HCEC 1CT (cell line): ENCODE measurements around the gene APEX2.
A peak's percentile ranks its signal among the peaks of the same experiment; 100 is the strongest.
"Not testable (repeated sequence)": the region's sequence is repeated elsewhere in the genome, so short reads cannot be mapped to it uniquely, and the experiment has no call there.

Source experiments
- DNase-seq: peaks from one replicate; pipeline ENCODE4 v3.0.0-alpha.2; 2017

The APEX2 gene

GRCh38 chrX:54999717-55000598, at the start of gene APEX2:
Gene APEX2 (plus strand): TSS chrX:55000363. CDS start chrX:55000423, 60 bp downstream.
- DNase-seq: peak; percentile 88

GRCh38 chrX:54950730-54951375, 49.3 kb upstream of the APEX2 start:
- DNase-seq: no peak

- DNase-seq: no peak
These were observed 38.4 kb upstream of the APEX2 start for GRCh38 chrX:54961750-54962149.

GRCh38 chrX:54964766-54965497, 35.2 kb upstream of the APEX2 start:
- no peak for DNase-seq

GRCh38 chrX:54977387-54977786, 22.8 kb upstream of the APEX2 start:
- no peak for DNase-seq

GRCh38 chrX:54978448-54978847, 21.7 kb upstream of the APEX2 start:
- DNase-seq: peak; percentile 4

- no peak for DNase-seq
These were observed 20.7 kb upstream of the APEX2 start for GRCh38 chrX:54979432-54979831.

GRCh38 chrX:54980334-54980733, 19.8 kb upstream of the APEX2 start:
- no peak for DNase-seq

- DNase-seq: not testable (repeated sequence)
These were observed 16.9 kb upstream of the APEX2 start for GRCh38 chrX:54983306-54983705.

- no peak for DNase-seq
These were observed 8.5 kb upstream of the APEX2 start for GRCh38 chrX:54991706-54992105.

- no peak for DNase-seq
These were observed 7.1 kb upstream of the APEX2 start for GRCh38 chrX:54992911-54993622.

- DNase-seq: no peak
These were observed 6.1 kb upstream of the APEX2 start, which contains the start of gene PFKFB1 for GRCh38 chrX:54994099-54994498. Gene PFKFB1 (minus strand): TSS chrX:54994188. CDS start chrX:54994007, 181 bp downstream.

GRCh38 chrX:54994668-54995351, 5.4 kb upstream of the APEX2 start:
- no peak for DNase-seq

GRCh38 chrX:54995621-54996020, 4.5 kb upstream of the APEX2 start:
- DNase-seq: no peak

GRCh38 chrX:55004231-55004630, 4.1 kb downstream of the APEX2 start:
- DNase-seq: no peak

GRCh38 chrX:55005256-55005655, 5.1 kb downstream of the APEX2 start:
- no peak for DNase-seq

- no peak for DNase-seq
These were observed 6.9 kb downstream of the APEX2 start for GRCh38 chrX:55006827-55007621.

GRCh38 chrX:55007656-55008055, 7.5 kb downstream of the APEX2 start:
- peak; percentile 62 for DNase-seq

GRCh38 chrX:55008571-55009358, 8.6 kb downstream of the APEX2 start:
- peak; percentile 61 for DNase-seq

GRCh38 chrX:55011294-55011693, 11.1 kb downstream of the APEX2 start:
- DNase-seq: no peak
